Measurements from ENCODE around the gene PTBP3.

DNA sequence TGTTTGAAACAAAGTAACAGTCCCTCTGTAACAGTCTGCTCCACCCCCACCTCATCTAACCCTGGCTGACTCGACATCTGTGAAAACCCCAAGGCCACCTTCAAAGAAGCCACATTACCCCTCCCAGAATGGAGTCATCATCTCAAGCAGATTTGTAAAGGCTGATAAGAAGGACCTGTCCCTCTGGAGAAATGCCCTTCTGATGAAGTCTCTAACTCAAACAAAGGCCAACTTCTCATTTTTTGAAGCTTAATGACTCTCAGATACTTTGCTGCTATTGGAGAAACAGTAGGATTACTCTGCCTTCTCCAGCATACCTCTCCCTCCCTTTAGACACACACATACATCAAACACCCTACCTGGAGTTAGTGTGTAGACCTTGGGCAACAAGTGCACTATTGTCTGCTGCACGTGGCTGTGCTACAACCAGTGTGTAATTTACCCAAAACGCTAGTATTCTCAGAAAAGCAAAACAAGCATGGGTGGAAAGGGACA, 153.0 kb downstream of the PTBP3 start:
- TF ChIP-seq SMARCC2 (IDR thresholded peaks at IDR 0.05) (no peak), POLR2A (IDR thresholded peaks at IDR 0.05; ENCODE audit: insufficient read depth in 1 of 2, low read depth in 2 of 2, low read length in 2 of 2) (no peak), ZNF225 (CRISPR knock-in tag; IDR thresholded peaks at IDR 0.05) (no peak), SETDB1 (CRISPR knock-in tag; IDR thresholded peaks at IDR 0.05; ENCODE audit: borderline replicate concordance) (no peak), ZNF274 (CRISPR knock-in tag; IDR thresholded peaks at IDR 0.05) (no peak), MAFF (IDR thresholded peaks at IDR 0.05; ENCODE audit: low read depth, low read length) (no peak), TCF7 (IDR thresholded peaks at IDR 0.05; ENCODE audit: low read depth) (no peak; the same call in 1 of the 2 replicates), DMAP1 (CRISPR knock-in tag; IDR thresholded peaks at IDR 0.05) (no peak), ZKSCAN1 (IDR thresholded peaks at IDR 0.05; ENCODE audit: low read length) (no peak), MXI1 (IDR thresholded peaks at IDR 0.05; ENCODE audit: borderline replicate concordance, low read depth, low read length) (0 out of 3 replicates have a peak, but pooled peaks have one; percentile 48)
- TF ChIP-seq, protein P1, sequence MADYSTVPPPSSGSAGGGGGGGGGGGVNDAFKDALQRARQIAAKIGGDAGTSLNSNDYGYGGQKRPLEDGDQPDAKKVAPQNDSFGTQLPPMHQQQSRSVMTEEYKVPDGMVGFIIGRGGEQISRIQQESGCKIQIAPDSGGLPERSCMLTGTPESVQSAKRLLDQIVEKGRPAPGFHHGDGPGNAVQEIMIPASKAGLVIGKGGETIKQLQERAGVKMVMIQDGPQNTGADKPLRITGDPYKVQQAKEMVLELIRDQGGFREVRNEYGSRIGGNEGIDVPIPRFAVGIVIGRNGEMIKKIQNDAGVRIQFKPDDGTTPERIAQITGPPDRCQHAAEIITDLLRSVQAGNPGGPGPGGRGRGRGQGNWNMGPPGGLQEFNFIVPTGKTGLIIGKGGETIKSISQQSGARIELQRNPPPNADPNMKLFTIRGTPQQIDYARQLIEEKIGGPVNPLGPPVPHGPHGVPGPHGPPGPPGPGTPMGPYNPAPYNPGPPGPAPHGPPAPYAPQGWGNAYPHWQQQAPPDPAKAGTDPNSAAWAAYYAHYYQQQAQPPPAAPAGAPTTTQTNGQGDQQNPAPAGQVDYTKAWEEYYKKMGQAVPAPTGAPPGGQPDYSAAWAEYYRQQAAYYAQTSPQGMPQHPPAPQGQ (CRISPR knock-in tag; IDR thresholded peaks at IDR 0.05; ENCODE audit: borderline replicate concordance) = no peak
- TF ChIP-seq, protein P2, sequence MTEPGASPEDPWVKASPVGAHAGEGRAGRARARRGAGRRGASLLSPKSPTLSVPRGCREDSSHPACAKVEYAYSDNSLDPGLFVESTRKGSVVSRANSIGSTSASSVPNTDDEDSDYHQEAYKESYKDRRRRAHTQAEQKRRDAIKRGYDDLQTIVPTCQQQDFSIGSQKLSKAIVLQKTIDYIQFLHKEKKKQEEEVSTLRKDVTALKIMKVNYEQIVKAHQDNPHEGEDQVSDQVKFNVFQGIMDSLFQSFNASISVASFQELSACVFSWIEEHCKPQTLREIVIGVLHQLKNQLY (CRISPR knock-in tag; IDR thresholded peaks at IDR 0.05) = no peak
